HG03571 (cell line): ENCODE data around the gene NPR3.
"Not testable (repeated sequence)": the region's sequence is repeated elsewhere in the genome, so short reads cannot be mapped to it uniquely, and the experiment has no call there.

Source experiments
- ATAC-seq: cut with Tn5 transposase; IDR thresholded peaks from one replicate; pipeline ENCODE4 v1.9.1; 2021; ENCODE audit not compliant: unreplicated experiment

NPR3 gene

GRCh38 chr5:32760091-32760509 is 49.0 kb downstream of the NPR3 start:
- ATAC-seq, result no peak

GRCh38 chr5:32765266-32765665 is 54.1 kb downstream of the NPR3 start:
- no peak for ATAC-seq

GRCh38 chr5:32767948-32768467 is 56.9 kb downstream of the NPR3 start:
- ATAC-seq, result no peak

- ATAC-seq, result no peak
These were observed 58.6 kb downstream of the NPR3 start for GRCh38 chr5:32769711-32770110.

- no peak for ATAC-seq
These were observed 59.3 kb downstream of the NPR3 start for GRCh38 chr5:32770444-32770843.

- ATAC-seq, result no peak
These were observed 59.9 kb downstream of the NPR3 start for GRCh38 chr5:32771037-32771436.

GRCh38 chr5:32773944-32774343 is 62.8 kb downstream of the NPR3 start:
- ATAC-seq, result no peak

- ATAC-seq, result no peak
These were observed 65.1 kb downstream of the NPR3 start for GRCh38 chr5:32776200-32776599.

- no peak for ATAC-seq
These were observed 66.1 kb downstream of the NPR3 start for GRCh38 chr5:32777222-32777621.

GRCh38 chr5:32777733-32778132 is 66.6 kb downstream of the NPR3 start:
- no peak for ATAC-seq

GRCh38 chr5:32778403-32778802 is 67.3 kb downstream of the NPR3 start:
- no peak for ATAC-seq

- ATAC-seq, result no peak
These were observed 68.8 kb downstream of the NPR3 start for GRCh38 chr5:32779754-32780415.

GRCh38 chr5:32780508-32780919 is 69.4 kb downstream of the NPR3 start:
- ATAC-seq, result no peak

- ATAC-seq, result no peak
These were observed 72.5 kb downstream of the NPR3 start for GRCh38 chr5:32783661-32784060.

- ATAC-seq, result no peak
These were observed 74.6 kb downstream of the NPR3 start for GRCh38 chr5:32785611-32786254.

- no peak for ATAC-seq
These were observed 75.2 kb downstream of the NPR3 start for GRCh38 chr5:32786311-32786710.

GRCh38 chr5:32790411-32790951 is 79.4 kb downstream of the NPR3 start:
- no peak for ATAC-seq

- ATAC-seq, result no peak
These were observed 80.6 kb downstream of the NPR3 start for GRCh38 chr5:32791536-32792243.

GRCh38 chr5:32794086-32794485 is 83.0 kb downstream of the NPR3 start:
- ATAC-seq, result no peak

GRCh38 chr5:32802764-32803163 is 91.6 kb downstream of the NPR3 start:
- no peak for ATAC-seq

GRCh38 chr5:32803656-32804055 is 92.5 kb downstream of the NPR3 start:
- no peak for ATAC-seq

GRCh38 chr5:32805462-32805861 is 94.3 kb downstream of the NPR3 start:
- ATAC-seq, result not testable (repeated sequence)
